B cell (primary cell): ENCODE measurements around the gene TDRKH. TPM values are rescaled to one million over a fixed set of nuclear protein-coding genes. Genes with fewer than 3 reads are reported as not detected.

Experiments used
- ATAC-seq: fragments of 200-7000 bp; cut with Tn5 transposase; one replicate; pipeline ENCODE4 v1.10.0; 2021; ENCODE audit warnings: low read depth, mild to moderate bottlenecking, moderate number of reproducible peaks, moderate library complexity
- CTCF ChIA-PET: fragments of 350-600 bp; sonication (Branson Sonifier 250); formaldehyde crosslinking; loops from one replicate; lab custom pipeline; 2021; ENCODE audit warnings: antibody characterized with exemption, inconsistent platforms; lab: Charles Lee
- POLR2A ChIA-PET: fragments of 350-600 bp; sonication (Branson Sonifier 250); formaldehyde crosslinking; loops from one replicate; lab custom pipeline; 2021; ENCODE audit warnings: antibody characterized with exemption; lab: Charles Lee
- DNase-seq: peaks from one replicate; pipeline ENCODE4 v3.0.0; 2013
- H2AFZ ChIP-seq: 2 replicates; pipeline ENCODE4 v1.6.1; 2012; ENCODE audit warnings: mild to moderate bottlenecking, low read depth, low read length; ENCODE audit not compliant: insufficient read depth, poor library complexity, severe bottlenecking
- H3K27ac ChIP-seq, 2 donors: 1 replicate in 1 of 2; 2 replicates in 1 of 2; pipeline ENCODE4 v1.5.1; 2012 to 2013; ENCODE audit warnings: low read length in 2 of 2, mild to moderate bottlenecking in 2 of 2, moderate library complexity in 1 of 2
- H3K27me3 ChIP-seq, 4 experiments: fragments of 200-600 bp in 1 of 4; sonication (generic) in 1 of 4; replicated peaks in 1 of 4; 1 replicate in 2 of 4; 2 replicates in 2 of 4; pipeline versions ENCODE4 v1.6.1 to v1.7.0; 2013 to 2016; ENCODE audit warnings: low read length in 3 of 4, mild to moderate bottlenecking in 2 of 4, mixed read lengths in 1 of 4, moderate library complexity in 1 of 4; ENCODE audit not compliant: insufficient read depth in 4 of 4, control insufficient read depth in 3 of 4; ENCODE audit errors: control extremely low read depth in 1 of 4
- H3K36me3 ChIP-seq, 2 experiments: replicated peaks in 1 of 2; 1 replicate in 1 of 2; 2 replicates in 1 of 2; pipeline versions ENCODE4 v1.6.1 to v1.7.1; 2013; ENCODE audit warnings: low read length in 1 of 2; ENCODE audit not compliant: insufficient read depth in 2 of 2, control insufficient read depth in 1 of 2; ENCODE audit errors: control extremely low read depth in 1 of 2, extremely low read depth in 1 of 2
- H3K4me1 ChIP-seq, 2 donors: fragments of 200-600 bp in 1 of 2; sonication (generic) in 1 of 2; 1 replicate in 1 of 2; 2 replicates in 1 of 2; pipeline versions ENCODE4 v1.5.1 to v1.6.1; 2013 to 2017; ENCODE audit warnings: low read length in 2 of 2; ENCODE audit not compliant: control insufficient read depth in 2 of 2, insufficient read depth in 2 of 2
- H3K4me2 ChIP-seq: replicated peaks from 2 replicates; pipeline ENCODE3; 2012; ENCODE audit warnings: mild to moderate bottlenecking, low read depth, low read length; ENCODE audit not compliant: poor library complexity, severe bottlenecking
- H3K4me3 ChIP-seq, 5 experiments: fragments of 200-600 bp in 1 of 5; sonication (generic) in 1 of 5; 1 replicate in 3 of 5; 2 replicates in 2 of 5; pipeline versions ENCODE4 v1.5.1 to v1.7.0; 2011 to 2016; ENCODE audit warnings: low read length in 4 of 5, mild to moderate bottlenecking in 4 of 5, low read depth in 2 of 5, control low read depth in 1 of 5, moderate library complexity in 1 of 5; ENCODE audit not compliant: insufficient read depth in 1 of 5; ENCODE audit errors: control extremely low read depth in 1 of 5, extremely low read depth in 1 of 5
- H3K79me2 ChIP-seq: fragments of 200-600 bp; sonication (generic); one replicate; pipeline ENCODE4 v1.6.0; 2016; ENCODE audit warnings: low read length; ENCODE audit not compliant: control insufficient read depth, insufficient read depth
- H3K9ac ChIP-seq: fragments of 200-600 bp; sonication (generic); 2 replicates; pipeline ENCODE4 v1.6.1; 2017; ENCODE audit warnings: mild to moderate bottlenecking, low read length, moderate library complexity
- H3K9me3 ChIP-seq, 3 donors: one replicate each; pipeline versions ENCODE4 v1.6.1 to v1.7.1; 2013; ENCODE audit warnings: low read length in 2 of 3; ENCODE audit not compliant: control insufficient read depth in 2 of 3, insufficient read depth in 1 of 3; ENCODE audit errors: control extremely low read depth in 1 of 3
- H4K20me1 ChIP-seq: 2 replicates; pipeline ENCODE4 v1.6.0; 2012; ENCODE audit warnings: mild to moderate bottlenecking, low read length; ENCODE audit not compliant: insufficient read depth, control insufficient read depth, poor library complexity, severe bottlenecking
- H3K27ac Mint-ChIP-seq: one replicate; pipeline ENCODE4 v1.8.0; 2021; ENCODE audit warnings: mixed read lengths
- H3K27me3 Mint-ChIP-seq: one replicate; pipeline ENCODE4 v1.8.0; 2021; ENCODE audit warnings: mixed read lengths
- H3K4me1 Mint-ChIP-seq: one replicate; pipeline ENCODE4 v1.8.0; 2021; ENCODE audit warnings: mixed read lengths
- H3K4me3 Mint-ChIP-seq: one replicate; pipeline ENCODE4 v1.8.0; 2021; ENCODE audit warnings: mixed read lengths
- H3K9me3 Mint-ChIP-seq: one replicate; pipeline ENCODE4 v1.8.0; 2022; ENCODE audit warnings: mixed read lengths; ENCODE audit not compliant: insufficient read depth
- CTCF ChIP-seq: fragments of 200-600 bp; IDR thresholded peaks from one replicate; pipeline ENCODE4 v1.8.0; 2022; ENCODE audit warnings: antibody characterized with exemption, mild to moderate bottlenecking
- EZH2 ChIP-seq: IDR thresholded peaks from 2 replicates; pipeline ENCODE4 v1.6.1; 2012; ENCODE audit warnings: borderline replicate concordance, low read depth, mild to moderate bottlenecking, moderate library complexity, low read length; ENCODE audit not compliant: insufficient read depth, poor library complexity, severe bottlenecking
- WGBS: methylation state at CpG from one replicate; pipeline ENCODE4 v1.1.5; 2013; ENCODE audit warnings: missing lambda C conversion rate; ENCODE audit not compliant: insufficient coverage; 5-methylcytosine and 5-hydroxymethylcytosine counted together
- intact Hi-C: fragments of 100-400 bp; cut with micrococcal nuclease; formaldehyde crosslinking; loops from one replicate; pipeline ENCODE4 v1.10.0; 2022
- polyA plus RNA-seq: library from polyadenylated mRNA; depleted of rRNA; stranded (reverse); fragments of >200 nt; gene quantifications from 2 replicates; pipeline ENCODE4 v1.2.3, GENCODE V29; 2012
- total RNA-seq, 2 donors: library from RNA; stranded (reverse); fragments of 120-200 nt in 1 of 2; gene quantifications; 1 replicate in 1 of 2; 2 replicates in 1 of 2; pipeline versions ENCODE4 v1.2.3 to v1.2.4, GENCODE V29; 2013 to 2022

Gene TDRKH
- total and polyA plus RNA-seq, 2 donors (not counting 1 experiment from before 2014, with no cell fraction given) = 2.0 to 13.3 TPM

- H3K27me3 Mint-ChIP-seq = peaks cover 22% of the 10 kb centered on the region
- POLR2A ChIA-PET = no interaction called here
- ATAC-seq (no peak), DNase-seq (no peak)
- no peak for TF ChIP-seq CTCF
- TF ChIP-seq EZH2 = no peak
- 95% methylated on average over 4 of the region's 4 CpGs for WGBS
- intact Hi-C loops = loop anchor here (10.0 kb wide), 1 partner anchor 106 kb away; the partner anchor contains the start of gene RIIAD1
- H3K9ac ChIP-seq = no peak overlapping the region
- no peak overlapping the region for H3K4me3 ChIP-seq
- no peaks in the 10 kb centered on the region for H4K20me1 ChIP-seq
- H3K27ac ChIP-seq = no peak overlapping the region
- no peak overlapping the region for H3K27ac Mint-ChIP-seq
- peaks cover 0 to 23% (median 3%) of the 10 kb centered on the region in 4 experiments for H3K27me3 ChIP-seq
- no peaks in the 10 kb centered on the region for H3K9me3 Mint-ChIP-seq
- peaks cover 12% of the 10 kb centered on the region for H3K4me1 Mint-ChIP-seq
- CTCF ChIA-PET = no interaction called here
- no peak overlapping the region for H3K4me3 Mint-ChIP-seq
- no peaks in the 10 kb centered on the region for H3K79me2 ChIP-seq
- H3K36me3 ChIP-seq = no peaks in the 10 kb centered on the region
- H3K4me2 ChIP-seq = no peak overlapping the region
- H2AFZ ChIP-seq = no peak overlapping the region
- H3K9me3 ChIP-seq = no peaks in the 10 kb centered on the region
- H3K4me1 ChIP-seq = peaks cover 7 to 13% of the 10 kb centered on the region in 2 donors
These were observed 40.9 kb upstream of the TDRKH start for GRCh38 chr1:151831256-151831591.

GRCh38 chr1:151830055-151830454 lies 39.8 kb upstream of the TDRKH start:
- no peak for TF ChIP-seq EZH2
- TF ChIP-seq CTCF = no peak
- Histone ChIP-seq H3K27ac (no peak overlapping the region), H2AFZ (no peak overlapping the region), H4K20me1 (no peaks in the 10 kb centered on the region), H3K4me1 (peaks cover 7 to 13% of the 10 kb centered on the region in 2 donors), H3K79me2 (no peaks in the 10 kb centered on the region), H3K4me3 (no peak overlapping the region), H3K9me3 (no peaks in the 10 kb centered on the region), H3K36me3 (no peaks in the 10 kb centered on the region), H3K4me2 (no peak overlapping the region), H3K27me3 (peaks cover 0 to 27% (median 3%) of the 10 kb centered on the region in 4 experiments), H3K9ac (no peak overlapping the region)
- no peak for DNase-seq
- H3K27me3 Mint-ChIP-seq = peaks cover 23% of the 10 kb centered on the region
- POLR2A ChIA-PET = no interaction called here
- H3K4me1 Mint-ChIP-seq = peaks cover 12% of the 10 kb centered on the region
- CTCF ChIA-PET = no interaction called here
- intact Hi-C loops = loop anchor here (10.0 kb wide), 1 partner anchor 105 kb away; the partner anchor contains the start of gene RIIAD1
- 45% methylated on average over 1 of the region's 6 CpGs for WGBS
- H3K4me3 Mint-ChIP-seq = no peak overlapping the region
- H3K9me3 Mint-ChIP-seq = no peaks in the 10 kb centered on the region
- no peak overlapping the region for H3K27ac Mint-ChIP-seq
- no peak for ATAC-seq
